H9 (cell line): ENCODE data around the gene TAF13. TPM values are rescaled to one million over a fixed set of nuclear protein-coding genes. Genes with fewer than 3 reads are reported as not detected.

ENCODE experiments used
- DNase-seq: peaks from one replicate; pipeline ENCODE4 v3.0.0-alpha.2; 2017
- H2AFZ ChIP-seq: one replicate; pipeline ENCODE4 v1.6.1; 2013; ENCODE audit warnings: mild to moderate bottlenecking, low read length, control low read depth, moderate library complexity
- H2AK5ac ChIP-seq: 2 replicates; pipeline ENCODE4 v1.6.1; 2013; ENCODE audit warnings: low read length, control low read depth, mixed read lengths; ENCODE audit not compliant: insufficient read length
- H2BK120ac ChIP-seq: one replicate; pipeline ENCODE4 v1.6.1; 2013; ENCODE audit warnings: low read depth, mild to moderate bottlenecking, low read length, control low read depth, inconsistent platforms; ENCODE audit not compliant: poor library complexity, severe bottlenecking
- H2BK12ac ChIP-seq: 2 replicates; pipeline ENCODE4 v1.6.1; 2013; ENCODE audit warnings: low read length, control low read depth, mixed read lengths, low read depth; ENCODE audit not compliant: insufficient read length
- H2BK15ac ChIP-seq: 2 replicates; pipeline ENCODE4 v1.6.1; 2013; ENCODE audit warnings: low read depth, low read length, control low read depth
- H2BK20ac ChIP-seq: one replicate; pipeline ENCODE4 v1.6.1; 2013; ENCODE audit warnings: low read depth, mild to moderate bottlenecking, low read length, control low read depth, inconsistent platforms; ENCODE audit not compliant: poor library complexity, severe bottlenecking
- H2BK5ac ChIP-seq: 2 replicates; pipeline ENCODE4 v1.6.1; 2013; ENCODE audit warnings: low read length, control low read depth, mixed read lengths; ENCODE audit not compliant: insufficient read length
- H3K14ac ChIP-seq: 2 replicates; pipeline ENCODE4 v1.6.1; 2013; ENCODE audit warnings: low read length, control low read depth; ENCODE audit not compliant: insufficient read depth
- H3K18ac ChIP-seq: 2 replicates; pipeline ENCODE4 v1.6.1; 2013; ENCODE audit warnings: low read depth, mild to moderate bottlenecking, mixed read lengths, low read length, control low read depth; ENCODE audit not compliant: insufficient read length
- H3K23ac ChIP-seq: 2 replicates; pipeline ENCODE4 v1.6.1; 2013; ENCODE audit warnings: low read length, control low read depth, mixed read lengths, low read depth; ENCODE audit not compliant: insufficient read length
- H3K23me2 ChIP-seq: 2 replicates; pipeline ENCODE4 v1.6.1; 2013; ENCODE audit warnings: low read depth, mild to moderate bottlenecking, mixed read lengths, low read length, control low read depth; ENCODE audit not compliant: insufficient read length, poor library complexity, severe bottlenecking
- H3K27ac ChIP-seq: 2 replicates; pipeline ENCODE4 v1.5.1; 2013; ENCODE audit warnings: low read length, control low read depth, mixed read lengths, low read depth; ENCODE audit not compliant: insufficient read length
- H3K27me3 ChIP-seq: 2 replicates; pipeline ENCODE4 v1.6.1; 2013; ENCODE audit warnings: low read length, control low read depth, inconsistent platforms; ENCODE audit not compliant: insufficient read depth
- H3K4ac ChIP-seq: 2 replicates; pipeline ENCODE4 v1.6.1; 2013; ENCODE audit warnings: low read depth, mild to moderate bottlenecking, control low read depth, inconsistent platforms, low read length, moderate library complexity
- H3K4me1 ChIP-seq: 2 replicates; pipeline ENCODE4 v1.6.1; 2013; ENCODE audit warnings: low read length, control low read depth, inconsistent platforms; ENCODE audit not compliant: insufficient read depth
- H3K4me2 ChIP-seq: 2 replicates; pipeline ENCODE4 v1.6.1; 2013; ENCODE audit warnings: low read length, control low read depth, mixed read lengths; ENCODE audit not compliant: insufficient read length, insufficient read depth
- H3K56ac ChIP-seq: 2 replicates; pipeline ENCODE4 v1.6.1; 2013; ENCODE audit warnings: low read depth, mild to moderate bottlenecking, mixed read lengths, low read length, control low read depth; ENCODE audit not compliant: insufficient read length
- H3K79me1 ChIP-seq: 2 replicates; pipeline ENCODE4 v1.6.1; 2013; ENCODE audit warnings: low read depth, mild to moderate bottlenecking, moderate library complexity, low read length, control low read depth, inconsistent platforms; ENCODE audit not compliant: insufficient read depth, poor library complexity, severe bottlenecking
- H3K79me2 ChIP-seq: 2 replicates; pipeline ENCODE4 v1.6.1; 2013; ENCODE audit warnings: low read length, control low read depth, inconsistent platforms; ENCODE audit not compliant: insufficient read depth
- H3K9ac ChIP-seq: 2 replicates; pipeline ENCODE4 v1.6.1; 2013; ENCODE audit warnings: low read length, control low read depth, mixed read lengths; ENCODE audit not compliant: insufficient read length; ENCODE audit errors: extremely low read depth
- H3K9me3 ChIP-seq: one replicate; pipeline ENCODE4 v1.6.1; 2013; ENCODE audit warnings: low read depth, low read length, inconsistent platforms; ENCODE audit not compliant: control insufficient read depth
- H3T11ph ChIP-seq: one replicate; pipeline ENCODE4 v1.6.1; 2013; ENCODE audit warnings: mild to moderate bottlenecking, low read length, control low read depth, inconsistent platforms
- H4K20me1 ChIP-seq: one replicate; pipeline ENCODE4 v1.6.1; 2013; ENCODE audit not compliant: control insufficient read depth, insufficient read length, insufficient read depth
- H4K5ac ChIP-seq: 2 replicates; pipeline ENCODE4 v1.6.1; 2013; ENCODE audit warnings: low read depth, mild to moderate bottlenecking, mixed read lengths, low read length, control low read depth; ENCODE audit not compliant: insufficient read length
- H4K8ac ChIP-seq: replicated peaks from 2 replicates; pipeline ENCODE4 v1.6.1; 2013; ENCODE audit warnings: low read length, control low read depth, mixed read lengths, low read depth; ENCODE audit not compliant: insufficient read length
- H4K91ac ChIP-seq: 2 replicates; pipeline ENCODE4 v1.6.1; 2013; ENCODE audit warnings: low read depth, mild to moderate bottlenecking, moderate library complexity, mixed read lengths, low read length, control low read depth; ENCODE audit not compliant: insufficient read length
- H3K27ac Mint-ChIP-seq, 3 experiments: 2 replicates in 2 of 3; 3 replicates in 1 of 3; pipeline ENCODE4 v1.8.0; 2020 to 2021; ENCODE audit warnings: mixed read lengths in 3 of 3, mild to moderate bottlenecking in 1 of 3, moderate library complexity in 1 of 3
- H3K27me3 Mint-ChIP-seq: 2 replicates; pipeline ENCODE4 v1.8.0; 2021; ENCODE audit warnings: low read depth, mild to moderate bottlenecking, moderate library complexity, mixed read lengths
- H3K36me3 Mint-ChIP-seq, 3 experiments: 2 replicates in 2 of 3; 3 replicates in 1 of 3; pipeline ENCODE4 v1.8.0; 2020 to 2021; ENCODE audit warnings: low read depth in 3 of 3, mixed read lengths in 3 of 3; ENCODE audit not compliant: insufficient read depth in 1 of 3
- H3K4me1 Mint-ChIP-seq, 2 experiments: 2 replicates each; pipeline ENCODE4 v1.8.0; 2020; ENCODE audit warnings: mixed read lengths in 2 of 2
- H3K4me3 Mint-ChIP-seq, 2 experiments: 2 replicates in 1 of 2; 3 replicates in 1 of 2; pipeline ENCODE4 v1.8.0; 2020 to 2021; ENCODE audit warnings: mild to moderate bottlenecking in 2 of 2, mixed read lengths in 2 of 2, moderate library complexity in 1 of 2
- H3K9me3 Mint-ChIP-seq, 2 experiments: 2 replicates in 1 of 2; 3 replicates in 1 of 2; pipeline ENCODE4 v1.8.0; 2020; ENCODE audit warnings: mild to moderate bottlenecking in 2 of 2, mixed read lengths in 2 of 2, moderate library complexity in 1 of 2
- CTCF ChIP-seq: fragments of 200-600 bp; sonication (generic); conservative IDR thresholded peaks from 3 replicates; pipeline ENCODE4 v1.8.0; 2021; ENCODE audit warnings: antibody characterized with exemption, mild to moderate bottlenecking
- WGBS: extraction: QIAGEN DNeasy Blood & Tissue Kit; methylation state at CpG from one replicate; pipeline ENCODE4 v1.1.7; 2013; ENCODE audit warnings: missing lambda C conversion rate, low lambda C conversion rate, mixed read lengths; ENCODE audit not compliant: insufficient read length; ENCODE audit errors: extremely low coverage; 5-methylcytosine and 5-hydroxymethylcytosine counted together
- total RNA-seq: library from RNA; stranded (reverse); gene quantifications from 2 replicates; pipeline ENCODE4 v1.2.1, GENCODE V29; 2021

The TAF13 gene
- total RNA-seq, 1 experiment from 2014 or later = 50.9 TPM

- WGBS = no CpG with 5 or more reads among the region's 90 CpGs
- Mint-ChIP-seq H3K4me3 (peak within 1 kb of the TSS; percentile 83 to 95), H3K27me3 (peaks cover 2% of the 10 kb centered on the region; the same call in 1 of the 2 replicates), H3K9me3 (no peaks in the 10 kb centered on the region), H3K36me3 (no peaks in the 10 kb centered on the region), H3K4me1 (peaks cover 11 to 12% of the 10 kb centered on the region in 2 experiments), H3K27ac (no peak within 1 kb of the TSS; a peak in 2 of 7 replicates)
- Histone ChIP-seq H4K20me1 (no peaks in the 10 kb centered on the region), H3K23me2 (peaks cover 7% of the 10 kb centered on the region), H3K14ac (no peak within 1 kb of the TSS), H3K79me2 (no peaks in the 10 kb centered on the region), H2AK5ac (no peak within 1 kb of the TSS), H3K18ac (no peak within 1 kb of the TSS), H2BK5ac (no peak within 1 kb of the TSS), H4K91ac (no peak within 1 kb of the TSS), H3K27me3 (no peaks in the 10 kb centered on the region), H3K9me3 (no peaks in the 10 kb centered on the region), H4K5ac (no peak within 1 kb of the TSS), H2AFZ (peak within 1 kb of the TSS; percentile 33), H3K4me2 (peak within 1 kb of the TSS; percentile 63), H3K4me1 (no peaks in the 10 kb centered on the region), H2BK12ac (no peak within 1 kb of the TSS), H3K79me1 (no peaks in the 10 kb centered on the region), H4K8ac (no peak within 1 kb of the TSS), H3K56ac (no peak within 1 kb of the TSS), H3T11ph (no peak within 1 kb of the TSS), H2BK20ac (no peak within 1 kb of the TSS), H2BK15ac (no peak within 1 kb of the TSS), H3K27ac (no peak within 1 kb of the TSS), H3K23ac (no peak within 1 kb of the TSS), H2BK120ac (no peak within 1 kb of the TSS), H3K4ac (no peak within 1 kb of the TSS), H3K9ac (peak within 1 kb of the TSS; percentile 8)
- peak; percentile 97 for DNase-seq
- TF ChIP-seq CTCF = no peak
Measured at GRCh38 chr1:109041621-109042468, 34.0 kb downstream of the TAF13 start, which contains the start of gene WDR47. Gene WDR47, minus strand, starts transcription at chr1:109042102. Its CDS starts 18,590 bp downstream, at chr1:109023512.
